Adrenal gland (tissue), 5 donors: ENCODE measurements around the gene ATP9B.

Experiments used
- POLR2A ChIP-seq, 2 donors: fragments of 450-650 bp; IDR thresholded peaks; one replicate each; pipeline ENCODE4 v1.6.1; 2017; ENCODE audit warnings: antibody characterized with exemption in 2 of 2, mild to moderate bottlenecking in 2 of 2, moderate library complexity in 1 of 2
- TF ChIP-seq, protein P1 (sequence below), 6 experiments: fragments of 450-650 bp in 4 of 6; fragments of 200-600 bp in 2 of 6; sonication (generic) in 1 of 6; IDR thresholded peaks; 1 replicate in 5 of 6; 2 replicates in 1 of 6; pipeline versions ENCODE4 v1.5.1 to v1.8.0; 2016 to 2021; ENCODE audit warnings: antibody characterized with exemption in 6 of 6, mild to moderate bottlenecking in 2 of 6, moderate library complexity in 1 of 6
- donor health status: DM: no; HTN: no; CAD: no.

DNA sequence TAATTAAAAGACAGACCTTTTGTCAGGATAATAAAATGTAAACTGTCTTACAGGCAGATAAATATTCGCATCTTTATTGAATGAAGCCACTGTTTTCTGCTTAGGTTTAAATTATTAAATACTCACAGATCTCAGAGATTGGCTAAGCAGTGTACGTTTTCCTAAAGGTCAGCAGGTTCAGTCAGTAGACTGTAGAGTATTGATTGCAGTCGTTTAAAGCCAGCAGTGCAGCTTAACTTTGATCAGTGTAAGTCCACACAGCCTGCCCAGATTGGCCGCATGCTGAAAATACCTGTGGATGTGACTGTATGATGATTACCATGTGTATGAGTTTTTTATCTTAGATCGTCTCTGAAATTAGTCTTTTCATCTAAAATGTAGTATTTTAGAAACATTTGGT lies 42.3 kb downstream of the ATP9B start:
- no peak for TF ChIP-seq POLR2A (IDR thresholded peaks at IDR 0.05)
- TF ChIP-seq, protein P1, sequence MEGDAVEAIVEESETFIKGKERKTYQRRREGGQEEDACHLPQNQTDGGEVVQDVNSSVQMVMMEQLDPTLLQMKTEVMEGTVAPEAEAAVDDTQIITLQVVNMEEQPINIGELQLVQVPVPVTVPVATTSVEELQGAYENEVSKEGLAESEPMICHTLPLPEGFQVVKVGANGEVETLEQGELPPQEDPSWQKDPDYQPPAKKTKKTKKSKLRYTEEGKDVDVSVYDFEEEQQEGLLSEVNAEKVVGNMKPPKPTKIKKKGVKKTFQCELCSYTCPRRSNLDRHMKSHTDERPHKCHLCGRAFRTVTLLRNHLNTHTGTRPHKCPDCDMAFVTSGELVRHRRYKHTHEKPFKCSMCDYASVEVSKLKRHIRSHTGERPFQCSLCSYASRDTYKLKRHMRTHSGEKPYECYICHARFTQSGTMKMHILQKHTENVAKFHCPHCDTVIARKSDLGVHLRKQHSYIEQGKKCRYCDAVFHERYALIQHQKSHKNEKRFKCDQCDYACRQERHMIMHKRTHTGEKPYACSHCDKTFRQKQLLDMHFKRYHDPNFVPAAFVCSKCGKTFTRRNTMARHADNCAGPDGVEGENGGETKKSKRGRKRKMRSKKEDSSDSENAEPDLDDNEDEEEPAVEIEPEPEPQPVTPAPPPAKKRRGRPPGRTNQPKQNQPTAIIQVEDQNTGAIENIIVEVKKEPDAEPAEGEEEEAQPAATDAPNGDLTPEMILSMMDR (IDR thresholded peaks at IDR 0.05), result no peak
